ENCODE data around the gene TXNL4A.

GRCh38 chr18:79940126-79940813 lies 48.1 kb downstream of the TXNL4A start:
- TF ChIP-seq CTCF (IDR thresholded peaks at IDR 0.05; ENCODE audit: low read length) (no peak), EZH2 (optimal IDR thresholded peaks at IDR 0.05; ENCODE audit: low read depth, low read length) (no peak), EZH2phosphoT487 (IDR thresholded peaks at IDR 0.05; ENCODE audit: low read length) (no peak)
